ENCODE measurements around the gene DUOXA1.
"Not testable (repeated sequence)": the region's sequence is repeated elsewhere in the genome, so short reads cannot be mapped to it uniquely, and the experiment has no call there.

The DUOXA1 gene

DNA sequence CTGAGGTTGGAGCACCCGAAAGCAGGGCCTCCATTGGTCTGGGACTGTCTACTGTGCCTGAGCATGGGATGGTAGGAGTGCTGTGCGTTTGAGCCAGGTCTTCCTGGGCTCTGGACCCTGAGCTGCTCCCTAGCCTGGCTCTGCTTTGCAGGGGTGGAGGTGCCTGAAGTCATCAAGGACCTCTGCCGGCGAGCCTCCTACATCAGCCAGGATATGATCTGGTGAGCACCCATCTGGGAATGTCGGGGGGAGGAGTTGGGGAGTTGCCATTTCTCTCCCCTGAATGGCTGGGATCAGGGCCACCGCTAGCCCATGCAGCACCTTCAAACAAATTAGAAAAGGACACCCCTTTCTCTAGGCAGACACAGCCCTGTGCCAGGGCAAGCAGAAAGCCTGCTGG, 20.8 kb upstream of the DUOXA1 start:
- no peak for DNase-seq

DNA sequence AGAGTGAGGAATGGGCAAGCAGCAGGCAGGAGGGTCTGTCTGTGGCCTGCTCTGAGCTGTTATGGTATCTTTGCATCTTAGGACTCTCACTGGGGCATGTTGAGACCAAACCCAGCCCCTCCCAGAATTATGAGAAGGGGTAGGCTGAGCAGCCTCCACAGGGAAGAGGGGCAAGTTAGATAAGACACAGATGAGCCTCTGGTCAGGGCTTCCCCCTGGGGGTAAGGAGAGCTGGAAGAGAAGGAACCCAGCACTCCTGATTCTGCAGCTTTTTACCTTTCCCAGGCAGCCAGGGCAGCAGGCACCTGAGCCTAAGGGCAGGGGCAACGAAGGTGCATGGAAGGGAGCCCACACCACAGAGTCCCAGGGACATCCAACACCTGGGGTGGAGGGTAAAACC, 19.4 kb upstream of the DUOXA1 start:
- no peak for DNase-seq

DNA sequence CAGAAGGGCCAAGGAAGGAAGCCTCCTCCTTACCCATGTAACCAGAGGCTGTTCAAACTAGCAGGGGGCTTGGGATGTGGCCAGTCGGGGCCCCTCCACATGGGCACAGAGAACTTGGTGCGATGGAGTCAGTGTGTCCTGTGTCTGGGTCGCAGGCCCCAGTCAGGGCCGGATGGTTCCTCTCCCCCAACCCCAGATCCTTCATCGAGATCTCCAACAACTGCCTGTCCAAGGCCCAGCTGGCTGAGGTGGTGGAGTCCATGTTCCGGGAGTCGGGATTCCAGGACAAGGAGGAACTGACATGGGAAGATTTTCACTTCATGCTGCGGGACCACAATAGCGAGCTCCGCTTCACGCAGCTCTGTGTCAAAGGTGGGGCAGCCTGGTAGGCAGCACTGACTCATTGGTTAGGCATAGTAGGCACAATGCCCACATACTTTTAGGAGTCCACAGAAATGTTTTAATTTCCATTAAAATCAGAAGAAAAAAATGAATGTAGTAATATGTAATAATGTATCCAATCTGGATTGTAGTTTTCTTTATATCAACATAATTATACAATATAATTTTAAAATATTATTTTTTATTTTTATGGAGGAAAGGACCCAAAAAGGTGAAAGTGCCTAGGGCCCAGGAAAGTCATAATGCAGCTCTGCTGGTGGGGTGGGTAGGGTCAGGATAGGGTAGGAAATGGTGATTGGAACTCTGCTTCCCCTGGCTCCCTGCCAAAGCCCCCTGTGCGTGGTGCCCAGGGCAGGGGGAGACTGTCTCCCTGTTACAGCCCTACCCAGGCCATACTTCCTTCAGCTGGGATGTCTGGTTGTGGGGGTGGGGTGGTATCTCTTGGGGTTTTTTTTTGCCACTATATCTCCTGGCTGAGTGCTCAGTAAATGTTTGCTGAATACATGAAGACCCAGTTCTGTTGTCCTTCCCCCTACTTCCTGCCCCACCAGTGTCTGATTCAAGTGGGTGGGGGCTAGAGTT, 18.7 kb upstream of the DUOXA1 start:
- DNase-seq: no peak

DNA sequence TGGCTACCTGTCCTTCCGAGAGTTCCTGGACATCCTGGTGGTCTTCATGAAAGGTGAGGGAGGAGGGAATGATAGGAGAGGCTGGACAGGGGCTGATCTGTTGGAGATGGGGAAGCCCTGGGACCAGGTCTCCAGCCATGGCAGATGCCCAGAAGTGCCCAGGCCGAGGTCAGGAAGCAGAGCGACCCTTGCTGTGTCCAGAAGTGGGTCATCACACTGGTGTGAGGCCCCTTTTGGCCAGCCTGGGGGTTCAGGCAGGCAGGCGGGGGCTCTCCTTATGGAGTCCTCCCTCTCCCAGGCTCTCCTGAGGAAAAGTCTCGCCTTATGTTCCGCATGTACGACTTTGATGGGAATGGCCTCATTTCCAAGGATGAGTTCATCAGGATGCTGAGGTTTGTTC, 17.9 kb upstream of the DUOXA1 start:
- DNase-seq: no peak

DNA sequence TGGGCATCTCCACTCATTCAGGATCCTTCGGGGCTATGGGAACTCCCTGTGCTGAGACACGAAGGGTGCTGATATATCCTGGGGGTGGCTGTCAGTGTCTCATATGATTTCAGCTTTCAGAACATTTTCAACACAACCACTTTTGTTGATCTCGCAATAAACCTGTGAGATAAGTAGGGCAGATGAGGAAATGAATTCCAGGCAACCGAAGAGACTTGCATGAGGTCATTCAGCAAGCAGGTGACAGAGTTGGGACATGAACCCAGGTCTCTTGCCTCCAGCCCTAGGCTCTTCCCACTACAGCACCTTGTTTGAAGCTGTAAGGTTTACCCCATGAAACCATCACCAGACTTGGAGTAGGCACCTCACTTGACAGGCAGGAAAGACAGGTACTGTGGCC, 16.7 kb upstream of the DUOXA1 start:
- no peak for DNase-seq

DNA sequence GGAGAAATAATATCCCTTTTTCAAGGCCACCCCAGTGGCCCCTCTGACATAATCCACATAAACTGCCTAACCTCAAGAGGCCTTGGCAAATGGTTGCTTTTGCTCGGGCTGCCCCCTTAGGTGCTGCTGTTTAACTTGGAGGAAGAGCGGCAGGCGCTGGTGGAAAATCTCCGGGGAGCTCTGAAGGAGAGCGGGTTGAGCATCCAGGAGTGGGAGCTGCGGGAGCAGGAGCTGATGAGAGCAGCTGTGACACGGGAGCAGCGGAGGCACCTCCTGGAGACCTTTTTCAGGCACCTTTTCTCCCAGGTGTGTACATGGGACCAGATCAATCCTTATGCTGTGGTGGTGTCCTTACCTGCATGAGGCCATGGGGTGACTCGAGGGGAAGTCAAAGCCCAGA, 15.1 kb upstream of the DUOXA1 start:
- DNase-seq: no peak

DNA sequence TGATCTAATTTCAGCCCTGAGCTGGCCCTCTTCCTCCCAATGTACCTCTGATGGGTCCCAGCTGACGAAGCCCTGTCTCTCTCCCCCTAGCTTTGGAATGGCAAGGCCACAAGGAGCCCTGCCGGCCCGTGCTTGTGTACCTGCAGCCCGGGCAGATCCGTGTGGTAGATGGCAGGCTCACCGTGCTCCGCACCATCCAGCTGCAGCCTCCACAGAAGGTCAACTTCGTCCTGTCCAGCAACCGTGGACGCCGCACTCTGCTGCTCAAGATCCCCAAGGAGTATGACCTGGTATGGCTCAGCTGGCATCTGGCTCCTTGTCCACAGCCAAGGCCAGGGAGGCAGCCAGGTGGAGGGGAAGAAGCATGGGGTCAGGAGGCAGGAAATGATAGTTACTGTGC, 14.3 kb upstream of the DUOXA1 start:
- no peak for DNase-seq

DNA sequence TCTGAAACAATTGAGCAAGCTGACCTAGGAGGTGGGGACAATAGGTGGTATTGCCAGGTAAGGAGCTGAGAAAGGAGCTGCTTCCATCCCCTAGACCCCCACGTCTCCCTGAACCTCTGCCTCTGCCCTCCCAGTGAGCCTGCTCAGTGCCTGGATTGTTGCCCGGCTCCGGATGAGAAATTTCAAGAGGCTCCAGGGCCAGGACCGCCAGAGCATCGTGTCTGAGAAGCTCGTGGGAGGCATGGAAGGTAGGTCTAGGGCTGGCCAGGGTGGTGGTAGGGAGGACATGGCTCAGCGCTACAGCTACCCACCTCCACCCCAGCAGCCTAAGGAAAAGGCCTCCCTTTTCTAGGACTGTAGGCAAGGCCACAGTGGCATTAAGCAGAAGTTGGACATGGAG, 13.4 kb upstream of the DUOXA1 start:
- no peak for DNase-seq

DNA sequence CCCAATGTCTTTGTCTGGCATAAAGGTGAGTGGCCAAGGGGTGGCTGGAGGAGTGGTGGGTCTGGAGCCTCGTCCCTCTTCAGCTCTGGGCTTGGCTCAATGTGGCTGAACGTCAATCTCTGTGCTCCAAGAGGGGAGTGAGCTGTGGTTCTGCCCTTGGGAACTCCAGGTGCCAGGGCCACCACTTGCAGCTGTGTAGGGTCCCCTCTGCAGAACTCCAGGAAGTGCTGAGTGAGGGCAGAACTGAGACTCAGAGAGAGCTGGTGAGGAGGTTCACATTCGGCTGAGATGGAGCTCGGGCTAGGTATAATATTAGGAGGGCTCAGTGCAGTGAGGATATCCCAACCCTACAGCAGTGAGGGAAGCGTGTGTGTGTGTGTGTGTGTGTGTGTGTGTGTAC, 11.7 kb upstream of the DUOXA1 start:
- no peak for DNase-seq

DNA sequence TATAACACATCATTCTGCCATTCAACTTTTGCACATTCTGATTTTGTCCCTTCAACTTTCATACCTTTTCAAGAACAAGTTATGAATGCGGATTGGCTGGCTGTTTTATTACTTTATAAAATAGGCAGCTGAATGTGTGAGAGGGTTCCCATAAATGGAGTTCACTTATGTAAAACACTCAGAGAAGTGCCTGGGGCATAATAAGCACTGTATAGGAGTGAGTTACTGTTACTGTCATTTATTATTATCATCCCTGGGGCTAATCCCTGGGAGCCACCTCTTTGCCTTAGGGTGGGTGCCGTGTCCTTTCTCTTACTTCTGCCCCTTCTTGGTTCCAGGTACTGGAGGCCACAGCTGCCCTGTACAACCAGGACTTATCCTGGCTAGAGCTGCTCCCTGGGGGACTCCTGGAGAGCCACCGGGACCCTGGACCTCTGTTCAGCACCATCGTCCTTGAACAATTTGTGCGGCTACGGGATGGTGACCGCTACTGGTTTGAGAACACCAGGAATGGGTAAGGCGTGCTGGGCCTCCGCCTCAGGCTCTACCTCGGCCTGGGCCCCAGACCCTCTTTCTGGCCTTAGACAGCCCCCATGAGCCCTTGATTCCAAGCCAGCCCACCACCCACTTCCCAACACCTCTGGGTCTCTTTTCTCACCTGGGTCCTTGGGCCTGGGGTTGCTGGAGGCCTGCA, 11.0 kb upstream of the DUOXA1 start:
- DNase-seq: no peak

DNA sequence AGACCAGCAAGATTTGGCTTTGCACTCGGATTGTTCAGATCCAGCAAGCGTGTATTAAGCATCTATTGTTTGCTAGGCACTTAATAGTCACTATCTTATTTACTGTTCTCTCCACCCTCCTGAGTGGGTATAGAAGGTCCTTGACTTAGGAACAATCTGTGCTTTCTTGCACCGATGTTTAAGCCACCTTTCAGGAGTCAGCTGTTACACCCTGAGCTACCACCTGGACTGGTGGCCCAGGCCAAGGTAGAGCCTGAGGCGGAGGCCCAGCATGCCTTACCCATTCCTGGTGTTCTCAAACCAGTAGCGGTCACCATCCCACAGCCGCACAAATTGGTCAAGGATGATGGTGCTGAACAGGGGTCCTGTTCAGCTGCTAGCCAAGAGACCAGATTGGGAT, 10.1 kb upstream of the DUOXA1 start:
- DNase-seq: no peak

DNA sequence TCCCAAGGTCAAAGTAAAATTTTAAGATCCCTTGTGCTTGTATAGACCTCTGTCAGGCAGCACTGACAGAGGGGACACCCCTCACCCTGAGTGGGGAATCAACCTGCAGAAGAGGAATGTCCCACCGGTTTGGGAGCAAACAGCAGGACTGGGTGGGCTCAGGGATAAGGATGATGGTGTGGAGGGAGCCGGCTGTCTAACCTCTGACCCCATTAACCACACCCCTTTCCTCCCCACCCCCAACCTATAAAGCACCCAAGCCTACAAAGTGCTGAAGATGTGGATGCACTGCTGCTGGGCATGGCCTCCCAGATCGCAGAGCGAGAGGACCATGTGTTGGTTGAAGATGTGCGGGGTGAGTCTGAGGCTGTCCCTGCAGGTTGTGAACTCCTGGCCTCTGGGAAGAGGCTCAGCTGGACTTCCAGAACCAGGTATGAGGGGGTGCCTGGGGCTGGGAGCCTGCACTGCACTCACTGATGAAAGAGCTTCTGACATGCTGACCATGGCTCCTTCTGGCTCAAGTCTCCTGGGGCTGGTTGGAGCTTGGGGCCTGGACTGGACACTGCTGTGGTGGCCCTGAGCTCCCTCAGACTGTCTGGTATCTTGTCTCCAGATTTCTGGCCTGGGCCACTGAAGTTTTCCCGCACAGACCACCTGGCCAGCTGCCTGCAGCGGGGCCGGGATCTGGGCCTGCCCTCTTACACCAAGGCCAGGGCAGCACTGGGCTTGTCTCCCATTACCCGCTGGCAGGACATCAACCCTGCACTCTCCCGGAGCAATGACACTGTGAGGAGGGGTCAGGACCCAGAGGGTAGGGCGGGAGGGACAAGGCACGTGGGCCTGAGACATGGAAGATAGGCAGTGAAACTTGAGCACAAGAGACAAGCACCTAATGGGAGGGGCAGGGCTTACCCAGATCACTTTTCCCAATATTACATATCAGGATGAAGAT, 9.4 kb upstream of the DUOXA1 start:
- no peak for DNase-seq

DNA sequence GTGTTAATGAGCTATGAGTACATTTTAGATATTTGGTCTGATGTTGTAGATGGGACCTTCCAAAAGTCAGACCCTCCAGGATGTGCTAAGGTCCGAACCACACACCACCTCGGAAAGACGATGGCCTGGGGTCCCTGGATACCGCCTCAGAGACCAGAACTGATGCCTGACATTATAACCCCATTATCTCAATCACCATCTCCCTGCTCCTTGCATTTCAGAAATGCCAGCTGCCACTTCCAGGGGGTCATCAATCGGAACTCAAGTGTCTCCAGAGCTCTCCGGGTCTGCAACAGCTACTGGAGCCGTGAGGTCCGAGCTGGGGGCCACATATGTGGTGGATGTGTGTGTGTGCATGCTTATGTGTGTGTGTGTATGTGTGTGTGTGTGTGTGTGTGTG, 8.0 kb upstream of the DUOXA1 start:
- no peak for DNase-seq

DNA sequence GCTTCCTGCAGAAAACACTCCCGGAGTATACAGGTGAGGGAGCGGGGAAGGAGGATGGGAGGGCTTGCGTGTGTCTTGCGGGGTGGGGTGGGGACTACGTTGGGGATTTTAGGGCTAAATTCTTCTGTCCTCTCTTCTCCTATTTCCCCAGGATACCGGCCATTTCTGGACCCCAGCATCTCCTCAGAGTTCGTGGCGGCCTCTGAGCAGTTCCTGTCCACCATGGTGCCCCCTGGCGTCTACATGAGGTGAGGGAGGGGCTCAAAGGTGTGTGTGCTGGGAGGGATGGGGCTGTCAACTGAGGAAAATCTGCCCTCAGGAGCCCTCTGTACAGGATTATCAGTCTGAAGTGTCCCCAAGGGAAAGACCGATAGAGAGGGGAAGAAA, 6.7 kb upstream of the DUOXA1 start:
- no peak for DNase-seq

DNA sequence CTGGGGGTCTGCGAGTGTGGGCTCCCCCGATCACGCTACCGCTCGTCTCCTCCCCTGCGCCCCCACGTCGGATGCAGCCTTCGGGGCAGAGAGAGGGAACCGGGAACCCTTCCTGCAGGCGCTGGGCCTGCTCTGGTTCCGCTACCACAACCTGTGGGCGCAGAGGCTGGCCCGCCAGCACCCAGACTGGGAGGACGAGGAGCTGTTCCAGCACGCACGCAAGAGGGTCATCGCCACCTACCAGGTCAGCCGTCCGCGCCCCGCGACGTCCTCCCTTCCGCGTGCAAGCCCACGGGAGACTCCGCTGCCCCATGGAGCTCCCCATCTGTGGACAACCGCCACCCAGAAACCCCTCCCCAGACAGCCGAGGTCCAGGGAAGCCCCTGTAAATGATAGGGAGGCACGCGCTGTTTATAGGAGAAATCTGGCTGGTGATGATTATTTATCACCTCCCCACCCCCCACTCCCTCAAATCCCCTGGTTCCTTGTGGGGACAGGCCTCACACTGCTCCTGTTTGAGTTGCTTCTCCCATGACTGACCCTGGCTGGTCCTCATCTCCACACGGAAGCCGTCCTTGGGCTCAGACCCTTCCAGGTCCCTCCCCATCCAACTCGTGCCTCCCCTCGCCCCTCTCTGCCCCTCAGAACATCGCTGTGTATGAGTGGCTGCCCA, 6.2 kb upstream of the DUOXA1 start:
- DNase-seq: not testable (repeated sequence)

DNA sequence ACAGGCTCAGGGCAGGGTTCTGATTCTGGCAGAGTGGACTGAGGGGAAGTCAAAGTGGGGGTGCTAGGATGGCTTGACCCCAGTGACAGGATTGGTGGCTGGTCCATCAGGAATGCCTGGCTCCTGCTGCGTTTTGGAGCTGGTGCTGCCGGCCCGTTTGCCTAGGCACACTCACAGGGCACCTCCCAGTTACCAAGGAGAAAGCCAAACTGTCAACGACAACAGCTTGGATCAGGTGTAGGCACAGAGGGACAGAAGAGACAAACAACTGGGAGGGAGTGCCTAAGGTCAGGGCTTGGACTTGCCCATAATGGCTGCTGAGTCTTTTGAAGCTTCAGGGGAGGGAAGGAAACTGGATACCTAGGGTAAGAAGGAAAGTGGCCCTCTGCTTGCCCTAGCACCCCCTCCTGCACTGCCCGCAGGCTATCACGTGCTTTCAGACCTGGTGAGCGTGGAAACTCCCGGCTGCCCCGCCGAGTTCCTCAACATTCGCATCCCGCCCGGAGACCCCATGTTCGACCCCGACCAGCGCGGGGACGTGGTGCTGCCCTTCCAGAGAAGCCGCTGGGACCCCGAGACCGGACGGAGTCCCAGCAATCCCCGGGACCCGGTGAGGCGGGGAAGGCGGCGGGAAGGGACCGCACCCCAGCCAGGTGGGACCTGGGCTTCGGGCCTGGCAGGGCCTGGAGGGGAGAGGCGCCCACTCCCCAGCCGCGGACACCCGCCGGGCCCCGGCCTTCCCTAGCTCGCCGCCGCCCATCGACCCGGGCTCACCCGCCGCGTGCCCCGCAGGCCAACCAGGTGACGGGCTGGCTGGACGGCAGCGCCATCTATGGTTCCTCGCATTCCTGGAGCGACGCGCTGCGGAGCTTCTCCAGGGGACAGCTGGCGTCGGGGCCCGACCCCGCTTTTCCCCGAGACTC, 5.3 kb upstream of the DUOXA1 start:
- no peak for DNase-seq

DNA sequence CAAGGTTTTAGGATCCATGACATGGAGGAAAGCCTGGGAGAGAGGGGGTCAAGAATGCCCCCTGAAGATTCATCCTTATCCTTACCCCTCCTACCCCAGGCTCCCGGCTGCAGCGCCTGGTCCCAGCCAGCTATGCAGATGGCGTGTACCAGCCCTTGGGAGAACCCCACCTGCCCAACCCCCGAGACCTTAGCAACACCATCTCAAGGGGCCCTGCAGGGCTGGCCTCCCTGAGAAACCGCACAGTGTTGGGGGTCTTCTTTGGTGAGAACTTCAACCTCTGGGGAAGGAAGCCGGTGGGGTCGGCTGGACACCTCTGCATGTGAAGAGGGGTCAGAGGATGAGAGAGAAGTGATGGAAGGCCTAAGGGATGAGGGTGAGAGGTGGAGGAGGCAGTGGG, 4.4 kb upstream of the DUOXA1 start:
- DNase-seq: no peak

DNA sequence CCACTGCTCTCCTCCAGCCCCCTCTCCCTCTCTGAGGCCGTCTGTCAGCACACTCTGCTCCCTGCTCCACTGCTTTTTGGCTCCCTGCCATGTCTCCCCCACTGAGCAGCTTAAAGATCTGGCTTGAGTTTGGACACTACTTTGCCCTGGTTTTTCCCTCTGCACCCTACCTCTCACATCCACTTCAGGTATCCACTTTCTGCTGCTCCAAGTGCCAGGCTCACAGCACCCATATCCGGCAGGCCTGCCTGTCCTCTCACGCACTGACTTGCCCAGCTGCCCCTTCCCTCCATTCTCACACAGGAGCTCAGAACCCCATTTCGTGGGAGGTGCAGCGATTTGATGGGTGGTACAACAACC, 3.9 kb upstream of the DUOXA1 start:
- no peak for DNase-seq

DNA sequence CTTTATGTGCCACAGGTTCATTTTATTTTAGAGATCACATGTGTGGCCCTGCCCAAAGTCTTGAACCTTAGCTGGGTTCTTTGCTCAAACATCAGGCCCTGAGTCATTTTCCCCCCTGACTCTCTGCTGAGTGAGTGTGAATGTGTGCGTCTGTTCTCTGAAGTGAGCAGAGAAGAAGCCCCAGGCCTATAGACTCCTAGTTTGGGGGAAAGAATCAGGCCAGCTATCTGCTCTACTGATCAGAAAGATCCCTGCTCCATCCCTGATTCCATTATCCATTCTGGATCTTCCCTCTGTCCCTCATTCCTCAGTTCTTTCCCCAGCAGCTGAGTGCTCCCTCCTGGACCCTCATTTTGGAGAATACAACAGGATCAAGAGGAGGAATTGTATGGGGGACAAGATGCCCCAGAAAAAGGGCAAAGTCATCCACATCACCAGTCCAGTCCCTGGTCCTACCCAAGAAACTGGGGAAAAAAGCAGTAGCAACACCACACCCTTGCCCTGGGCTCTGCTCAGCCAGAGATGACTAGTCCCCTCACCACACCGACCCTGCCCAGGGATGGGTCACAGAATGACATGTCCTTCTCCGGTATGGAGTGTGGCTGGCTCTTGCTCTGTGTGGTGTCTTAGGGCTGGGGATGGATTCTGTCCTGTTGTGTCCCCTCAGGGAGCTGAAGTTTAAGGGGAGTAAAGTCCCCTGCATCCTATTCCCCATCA, 3.3 kb upstream of the DUOXA1 start:
- DNase-seq: no peak

DNA sequence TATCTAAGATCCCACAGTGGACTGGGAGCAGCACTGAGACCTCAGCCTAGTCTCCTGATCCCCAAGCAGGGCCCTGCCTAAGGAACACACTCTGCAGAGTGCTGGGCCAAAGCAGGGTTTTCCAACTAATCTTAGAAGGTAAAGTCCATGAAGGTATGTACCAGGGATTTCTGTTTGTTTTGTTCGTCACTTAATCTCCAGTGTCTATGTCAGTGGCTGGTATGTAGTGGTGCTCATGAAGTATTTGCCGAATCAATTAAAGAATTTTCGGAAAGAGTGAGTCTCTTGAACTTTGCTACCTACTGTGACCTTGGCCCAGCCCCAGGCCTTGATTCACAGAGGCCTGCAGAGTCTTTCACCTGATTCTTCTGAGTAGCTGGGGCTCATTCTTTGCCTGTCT, 1.8 kb upstream of the DUOXA1 start:
- DNase-seq: no peak

Data from activated CD4-positive, alpha-beta T cell treated with anti-CD3 and anti-CD28 coated beads for 1 hour (primary cell).